Activated CD8-positive, alpha-beta memory T cell treated with anti-CD3 and anti-CD28 coated beads, Interleukin-2, amount 50 U/mL, for 1 hour (primary cell): ENCODE measurements around the gene MGLL.
A peak's percentile ranks its signal among the peaks of the same experiment; 100 is the strongest.

Experiments
- DNase-seq: peaks from one replicate; pipeline ENCODE4 v3.0.0-alpha.2; 2020; ENCODE audit errors: extremely low read depth

Gene MGLL

GRCh38 chr3:127674790-127675189 is 147.5 kb downstream of the MGLL start:
- DNase-seq, result no peak

- no peak for DNase-seq
Measured at GRCh38 chr3:127674101-127674721, 148.1 kb downstream of the MGLL start.

GRCh38 chr3:127673191-127674100 is 148.9 kb downstream of the MGLL start:
- DNase-seq, result no peak

- DNase-seq, result peak; percentile 49
Measured at GRCh38 chr3:127672429-127673190, 149.7 kb downstream of the MGLL start, which contains the start of gene ABTB1. TSS of gene ABTB1 (plus strand) at chr3:127672952. CDS start at chr3:127673026, 74 bp downstream.

GRCh38 chr3:127671523-127672428 is 150.5 kb downstream of the MGLL start:
- peak; percentile 23 for DNase-seq

GRCh38 chr3:127670761-127671522 is 151.4 kb downstream of the MGLL start:
- DNase-seq, result no peak

- no peak for DNase-seq
Measured at GRCh38 chr3:127670229-127670559, 152.1 kb downstream of the MGLL start.

- DNase-seq, result no peak
Measured at GRCh38 chr3:127669541-127670228, 152.6 kb downstream of the MGLL start.

- no peak for DNase-seq
Measured at GRCh38 chr3:127668906-127669305, 153.4 kb downstream of the MGLL start.

- DNase-seq, result no peak
Measured at GRCh38 chr3:127667119-127667681, 155.1 kb downstream of the MGLL start.

- no peak for DNase-seq
Measured at GRCh38 chr3:127666676-127667075, 155.6 kb downstream of the MGLL start.

- DNase-seq, result no peak
Measured at GRCh38 chr3:127665586-127665985, 156.7 kb downstream of the MGLL start.

GRCh38 chr3:127665165-127665564 is 157.2 kb downstream of the MGLL start:
- no peak for DNase-seq

GRCh38 chr3:127663151-127663550 is 159.2 kb downstream of the MGLL start:
- no peak for DNase-seq

GRCh38 chr3:127662001-127662469 is 160.3 kb downstream of the MGLL start:
- no peak for DNase-seq

- no peak for DNase-seq
Measured at GRCh38 chr3:127661600-127661999, 160.7 kb downstream of the MGLL start.

- DNase-seq, result no peak
Measured at GRCh38 chr3:127660621-127661251, 161.6 kb downstream of the MGLL start.

- no peak for DNase-seq
Measured at GRCh38 chr3:127658234-127658633, 164.1 kb downstream of the MGLL start.

GRCh38 chr3:127656906-127657305 is 165.4 kb downstream of the MGLL start:
- no peak for DNase-seq
